Brain pericyte (primary cell): ENCODE results near the gene TP53BP1.
"Not testable (repeated sequence)": the region's sequence is repeated elsewhere in the genome, so short reads cannot be mapped to it uniquely, and the experiment has no call there.

ENCODE experiments used
- DNase-seq: peaks from one replicate; pipeline ENCODE4 v3.0.0-alpha.2; 2012; ENCODE audit warnings: low read depth, low spot score

Gene TP53BP1

DNA sequence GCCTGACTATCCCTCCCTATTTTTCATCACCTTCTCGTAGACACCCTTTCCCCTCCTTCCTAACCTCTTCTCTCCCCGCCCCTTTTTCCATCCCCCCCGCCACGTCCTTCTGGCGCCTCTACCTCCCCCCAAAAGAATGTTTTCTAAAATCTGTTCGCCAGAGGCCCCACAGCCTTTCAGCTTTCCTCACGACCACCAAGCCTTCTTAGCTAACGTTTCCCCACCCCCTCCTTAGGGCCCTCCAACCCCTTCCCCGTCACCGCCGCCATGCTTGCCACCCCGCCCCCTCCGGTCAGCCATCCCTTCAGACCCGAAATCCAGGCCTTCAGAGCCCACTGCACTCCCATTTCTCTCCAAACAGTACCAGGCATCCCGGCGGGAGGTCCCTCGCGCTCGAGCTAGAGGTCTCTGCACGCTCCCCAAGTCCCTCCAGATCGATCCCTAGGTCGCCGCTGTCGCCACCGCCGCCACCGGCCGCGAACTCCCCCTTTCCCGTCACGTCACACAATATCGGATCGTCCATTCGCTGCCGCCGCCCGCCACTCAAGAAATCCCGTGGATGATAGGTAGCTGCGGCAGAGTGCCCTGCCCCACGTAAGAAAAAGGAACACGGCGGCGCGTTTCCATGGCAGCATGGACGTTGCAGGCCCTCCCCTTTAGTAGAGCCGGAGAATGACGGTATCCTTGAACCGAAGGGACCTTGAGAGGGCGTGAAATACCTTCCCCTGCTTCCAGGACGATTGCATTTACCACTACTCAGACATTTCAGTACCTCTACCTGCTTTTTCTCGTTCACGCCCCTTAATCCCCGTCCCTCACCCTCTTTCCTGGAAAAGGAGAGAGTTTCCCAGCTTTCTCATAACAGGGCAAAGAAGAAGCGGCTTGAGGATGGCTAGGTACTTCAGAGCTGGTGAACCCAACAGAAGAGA is at the start of gene TP53BP1:
Gene TP53BP1, minus strand, starts transcription at position 484 of the 929 bp plus-strand sequence. Its CDS starts 113 bp downstream, at position 371.
- DNase-seq: peak; percentile 65

DNA sequence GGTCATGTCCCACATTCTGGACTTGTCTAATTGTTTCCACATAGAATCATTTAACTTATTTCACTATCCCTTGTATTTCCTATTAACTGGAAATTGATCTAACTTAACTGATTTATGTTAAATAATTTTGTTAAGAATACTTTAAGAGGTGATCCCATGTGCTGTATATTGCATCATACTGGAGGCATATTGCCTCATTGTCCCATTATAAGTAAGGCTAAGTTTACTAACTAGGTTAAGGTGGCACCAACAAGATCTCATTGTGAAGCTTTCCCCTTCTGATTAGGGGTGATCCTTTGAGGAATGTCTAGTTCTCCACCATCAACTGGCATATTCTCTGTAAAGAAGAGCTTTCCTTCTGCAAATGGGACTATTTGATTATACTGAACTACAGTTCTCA is 48.8 kb upstream of the TP53BP1 start:
- DNase-seq: no peak

DNA sequence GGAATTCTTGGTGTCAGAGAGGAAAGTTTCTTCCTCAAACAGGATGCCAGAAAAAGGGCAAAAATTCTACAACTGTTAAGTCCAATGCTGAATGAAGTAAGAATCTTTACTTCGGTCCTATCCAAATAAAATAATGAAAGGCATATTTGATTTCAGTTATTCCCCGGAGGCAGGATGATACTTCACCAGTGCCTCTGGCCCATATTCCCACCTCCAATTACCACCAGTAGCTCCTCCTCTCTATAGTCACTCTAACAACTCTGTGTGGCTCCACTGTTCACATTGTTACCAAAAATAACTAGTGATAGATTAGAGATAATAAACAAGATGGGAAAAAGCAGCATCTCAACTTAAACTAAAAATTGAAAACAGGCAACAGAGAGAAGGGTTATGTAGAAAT is 45.1 kb upstream of the TP53BP1 start:
- DNase-seq: no peak

GRCh38 chr15:43534897-43535296 is 41.9 kb upstream of the TP53BP1 start:
- no peak for DNase-seq

DNA sequence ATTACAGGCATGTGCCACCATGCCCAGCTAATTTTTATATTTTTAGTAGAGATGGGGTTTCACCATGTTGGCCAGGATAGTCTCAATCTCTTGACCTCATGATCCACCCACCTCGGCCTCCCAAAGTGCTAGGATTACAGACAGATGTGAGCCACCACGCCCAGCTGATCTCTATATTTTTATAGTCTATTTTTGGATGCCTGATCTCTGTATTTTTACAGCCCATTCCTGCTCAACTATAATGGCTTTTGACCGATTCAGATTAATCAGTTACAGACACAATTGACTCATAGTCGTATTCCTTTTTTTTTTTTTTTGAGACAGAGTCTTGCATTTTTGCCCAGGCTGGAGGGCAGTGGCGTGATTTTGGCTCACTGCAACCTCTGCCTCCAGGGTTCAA is 39.9 kb upstream of the TP53BP1 start:
- not testable (repeated sequence) for DNase-seq

DNA sequence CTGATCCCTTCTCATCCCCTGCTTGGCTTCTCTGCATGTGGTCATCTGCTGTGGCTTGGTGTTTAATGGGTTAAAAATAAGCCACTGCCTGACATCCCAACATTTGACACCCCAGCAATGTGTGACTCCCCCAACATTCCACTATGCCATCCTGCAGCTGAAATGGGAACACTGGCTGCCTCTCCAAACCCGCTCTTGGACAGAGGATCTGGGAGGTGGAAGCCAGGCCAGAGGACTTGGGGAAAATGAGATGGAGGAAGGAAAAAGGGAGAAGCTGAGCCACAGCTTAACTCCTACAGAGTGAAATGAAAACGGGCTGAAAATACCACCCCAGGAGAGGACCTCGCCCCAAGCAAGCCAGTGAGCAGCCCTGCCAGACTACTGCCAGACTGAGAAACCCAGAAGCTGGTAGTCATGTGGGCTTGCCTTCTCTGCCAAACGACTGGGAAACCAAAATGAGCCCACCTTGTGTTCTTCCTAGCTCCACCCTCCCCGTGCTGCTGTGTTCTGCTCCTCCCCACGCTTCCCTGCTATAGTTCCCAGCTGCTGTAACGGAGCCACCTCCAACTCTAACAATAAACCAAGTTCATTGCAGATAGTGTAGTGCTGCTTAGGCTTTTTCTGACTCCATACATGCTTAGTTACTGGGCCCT is 38.2 kb upstream of the TP53BP1 start:
- no peak for DNase-seq

DNA sequence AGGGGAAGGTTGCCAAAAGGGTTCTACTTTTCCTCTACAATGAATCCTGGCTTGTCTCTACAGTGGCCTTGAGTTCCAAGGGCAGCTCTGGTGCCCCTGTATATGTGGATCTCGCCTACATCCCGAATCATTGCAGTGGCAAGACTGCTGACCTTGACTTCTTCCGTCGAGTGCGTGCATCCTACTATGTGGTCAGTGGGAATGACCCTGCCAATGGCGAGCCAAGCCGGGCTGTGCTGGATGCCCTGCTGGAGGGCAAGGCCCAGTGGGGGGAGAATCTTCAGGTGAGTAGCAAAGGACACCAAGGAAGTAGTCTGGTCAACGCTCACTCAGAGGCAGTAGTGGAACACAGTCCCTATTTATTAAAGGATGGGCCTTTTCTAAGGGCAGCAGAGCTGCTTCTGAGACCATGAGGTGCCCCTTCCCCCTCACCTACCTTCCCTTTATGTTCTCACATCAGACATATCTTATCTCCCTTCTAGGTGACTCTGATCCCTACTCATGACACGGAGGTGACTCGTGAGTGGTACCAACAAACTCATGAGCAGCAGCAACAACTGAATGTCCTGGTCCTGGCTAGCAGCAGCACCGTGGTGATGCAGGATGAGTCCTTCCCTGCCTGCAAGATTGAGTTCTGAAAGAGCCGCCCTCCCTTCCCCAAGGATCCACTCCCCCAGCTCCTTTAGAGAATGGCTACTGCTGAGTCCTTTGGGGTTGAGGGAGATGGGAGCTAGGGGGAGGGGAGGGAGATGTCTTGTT is 36.8 kb upstream of the TP53BP1 start:
- no peak for DNase-seq

DNA sequence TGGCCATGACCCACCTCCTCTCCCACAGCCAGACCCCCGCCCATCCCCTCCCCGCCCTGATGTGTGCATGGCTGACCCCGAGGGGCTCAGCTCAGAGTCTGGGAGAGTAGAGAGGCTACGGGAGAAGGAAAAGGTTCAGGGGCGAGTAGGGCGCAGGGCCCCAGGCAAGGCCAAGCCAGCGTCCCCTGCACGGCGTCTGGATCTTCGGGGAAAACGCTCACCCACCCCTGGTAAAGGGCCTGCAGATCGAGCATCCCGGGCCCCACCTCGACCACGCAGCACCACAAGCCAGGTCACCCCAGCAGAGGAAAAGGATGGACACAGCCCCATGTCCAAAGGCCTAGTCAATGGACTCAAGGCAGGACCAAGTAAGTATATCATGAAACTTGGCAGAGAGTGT is 36.2 kb upstream of the TP53BP1 start:
- no peak for DNase-seq

DNA sequence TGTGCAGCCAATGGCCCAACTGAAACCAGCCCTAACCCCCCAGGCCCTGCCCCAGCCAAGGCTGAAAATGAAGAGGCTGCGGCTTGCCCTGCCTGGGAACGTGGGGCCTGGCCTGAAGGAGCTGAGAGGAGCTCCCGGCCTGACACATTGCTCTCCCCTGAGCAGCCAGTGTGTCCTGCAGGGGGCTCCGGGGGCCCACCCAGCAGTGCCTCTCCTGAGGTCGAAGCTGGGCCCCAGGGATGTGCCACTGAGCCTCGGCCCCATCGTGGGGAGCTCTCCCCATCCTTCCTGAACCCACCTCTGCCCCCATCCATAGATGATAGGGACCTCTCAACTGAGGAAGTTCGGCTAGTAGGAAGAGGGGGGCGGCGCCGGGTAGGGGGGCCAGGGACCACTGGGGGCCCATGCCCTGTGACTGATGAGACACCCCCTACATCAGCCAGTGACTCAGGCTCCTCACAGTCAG is 35.6 kb upstream of the TP53BP1 start:
- no peak for DNase-seq

GRCh38 chr15:43527802-43528541 is 35.0 kb upstream of the TP53BP1 start:
- no peak for DNase-seq

DNA sequence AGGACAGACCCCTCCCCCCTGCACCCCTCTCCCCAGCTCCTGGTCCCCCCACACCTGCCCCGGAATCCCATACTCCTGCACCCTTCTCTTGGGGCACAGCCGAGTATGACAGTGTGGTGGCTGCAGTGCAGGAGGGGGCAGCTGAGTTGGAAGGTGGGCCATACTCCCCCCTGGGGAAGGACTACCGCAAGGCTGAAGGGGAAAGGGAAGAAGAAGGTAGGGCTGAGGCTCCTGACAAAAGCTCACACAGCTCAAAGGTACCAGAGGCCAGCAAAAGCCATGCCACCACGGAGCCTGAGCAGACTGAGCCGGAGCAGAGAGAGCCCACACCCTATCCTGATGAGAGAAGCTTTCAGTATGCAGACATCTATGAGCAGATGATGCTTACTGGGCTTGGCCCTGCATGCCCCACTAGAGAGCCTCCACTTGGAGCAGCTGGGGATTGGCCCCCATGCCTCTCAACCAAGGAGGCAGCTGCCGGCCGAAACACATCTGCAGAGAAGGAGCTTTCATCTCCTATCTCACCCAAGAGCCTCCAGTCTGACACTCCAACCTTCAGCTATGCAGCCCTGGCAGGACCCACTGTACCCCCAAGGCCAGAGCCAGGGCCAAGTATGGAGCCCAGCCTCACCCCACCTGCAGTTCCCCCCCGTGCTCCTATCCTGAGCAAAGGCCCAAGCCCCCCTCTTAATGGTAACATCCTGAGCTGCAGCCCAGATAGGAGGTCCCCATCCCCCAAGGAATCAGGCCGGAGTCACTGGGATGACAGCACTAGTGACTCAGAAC is 34.3 kb upstream of the TP53BP1 start:
- DNase-seq: no peak

DNA sequence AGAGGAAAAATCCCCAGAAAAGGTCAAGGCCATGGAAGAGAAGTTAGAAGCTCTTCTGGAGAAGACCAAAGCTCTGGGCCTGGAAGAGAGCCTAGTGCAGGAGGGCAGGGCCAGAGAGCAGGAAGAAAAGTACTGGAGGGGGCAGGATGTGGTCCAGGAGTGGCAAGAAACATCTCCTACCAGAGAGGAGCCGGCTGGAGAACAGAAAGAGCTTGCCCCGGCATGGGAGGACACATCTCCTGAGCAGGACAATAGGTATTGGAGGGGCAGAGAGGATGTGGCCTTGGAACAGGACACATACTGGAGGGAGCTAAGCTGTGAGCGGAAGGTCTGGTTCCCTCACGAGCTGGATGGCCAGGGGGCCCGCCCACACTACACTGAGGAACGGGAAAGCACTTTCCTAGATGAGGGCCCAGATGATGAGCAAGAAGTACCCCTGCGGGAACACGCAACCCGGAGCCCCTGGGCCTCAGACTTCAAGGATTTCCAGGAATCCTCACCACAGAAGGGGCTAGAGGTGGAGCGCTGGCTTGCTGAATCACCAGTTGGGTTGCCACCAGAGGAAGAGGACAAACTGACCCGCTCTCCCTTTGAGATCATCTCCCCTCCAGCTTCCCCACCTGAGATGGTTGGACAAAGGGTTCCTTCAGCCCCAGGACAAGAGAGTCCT is 33.4 kb upstream of the TP53BP1 start:
- no peak for DNase-seq

GRCh38 chr15:43525131-43525530 is 32.2 kb upstream of the TP53BP1 start:
- no peak for DNase-seq

DNA sequence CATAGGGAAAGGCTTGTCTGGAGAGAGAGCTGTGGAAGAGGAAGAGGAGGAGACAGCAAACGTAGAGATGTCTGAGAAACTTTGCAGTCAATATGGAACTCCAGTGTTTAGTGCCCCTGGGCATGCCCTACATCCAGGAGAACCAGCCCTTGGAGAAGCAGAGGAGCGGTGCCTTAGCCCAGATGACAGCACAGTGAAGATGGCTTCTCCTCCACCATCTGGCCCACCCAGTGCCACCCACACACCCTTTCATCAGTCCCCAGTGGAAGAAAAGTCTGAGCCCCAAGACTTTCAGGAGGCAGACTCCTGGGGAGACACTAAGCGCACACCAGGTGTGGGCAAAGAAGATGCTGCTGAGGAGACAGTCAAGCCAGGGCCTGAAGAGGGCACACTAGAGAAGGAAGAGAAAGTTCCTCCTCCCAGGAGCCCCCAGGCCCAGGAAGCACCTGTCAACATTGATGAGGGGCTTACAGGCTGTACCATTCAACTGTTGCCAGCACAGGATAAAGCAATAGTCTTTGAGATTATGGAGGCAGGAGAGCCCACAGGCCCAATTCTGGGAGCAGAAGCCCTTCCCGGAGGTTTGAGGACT is 31.4 kb upstream of the TP53BP1 start:
- DNase-seq: no peak

DNA sequence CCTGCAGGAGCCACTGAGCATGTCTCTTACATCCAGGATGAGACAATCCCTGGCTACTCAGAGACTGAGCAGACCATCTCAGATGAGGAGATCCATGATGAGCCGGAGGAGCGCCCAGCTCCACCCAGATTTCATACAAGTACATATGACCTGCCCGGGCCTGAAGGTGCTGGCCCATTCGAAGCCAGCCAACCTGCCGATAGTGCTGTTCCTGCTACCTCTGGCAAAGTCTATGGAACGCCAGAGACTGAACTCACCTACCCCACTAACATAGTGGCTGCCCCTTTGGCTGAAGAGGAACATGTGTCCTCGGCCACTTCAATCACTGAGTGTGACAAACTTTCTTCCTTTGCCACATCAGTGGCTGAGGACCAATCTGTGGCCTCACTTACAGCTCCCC is 30.7 kb upstream of the TP53BP1 start:
- no peak for DNase-seq

- DNase-seq: no peak
These were observed 29.3 kb upstream of the TP53BP1 start for GRCh38 chr15:43522247-43522646.

DNA sequence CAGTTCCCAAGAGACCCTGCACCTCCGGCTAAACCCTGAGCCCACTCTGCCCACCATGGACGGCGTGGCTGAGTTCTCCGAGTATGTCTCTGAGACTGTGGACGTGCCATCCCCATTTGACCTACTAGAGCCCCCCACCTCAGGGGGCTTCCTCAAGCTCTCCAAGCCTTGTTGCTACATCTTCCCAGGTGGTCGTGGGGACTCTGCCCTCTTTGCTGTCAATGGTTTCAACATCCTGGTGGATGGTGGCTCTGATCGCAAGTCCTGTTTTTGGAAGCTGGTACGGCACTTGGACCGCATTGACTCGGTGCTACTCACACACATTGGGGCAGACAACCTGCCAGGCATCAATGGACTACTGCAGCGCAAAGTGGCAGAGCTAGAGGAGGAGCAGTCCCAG is 28.5 kb upstream of the TP53BP1 start:
- no peak for DNase-seq

DNA sequence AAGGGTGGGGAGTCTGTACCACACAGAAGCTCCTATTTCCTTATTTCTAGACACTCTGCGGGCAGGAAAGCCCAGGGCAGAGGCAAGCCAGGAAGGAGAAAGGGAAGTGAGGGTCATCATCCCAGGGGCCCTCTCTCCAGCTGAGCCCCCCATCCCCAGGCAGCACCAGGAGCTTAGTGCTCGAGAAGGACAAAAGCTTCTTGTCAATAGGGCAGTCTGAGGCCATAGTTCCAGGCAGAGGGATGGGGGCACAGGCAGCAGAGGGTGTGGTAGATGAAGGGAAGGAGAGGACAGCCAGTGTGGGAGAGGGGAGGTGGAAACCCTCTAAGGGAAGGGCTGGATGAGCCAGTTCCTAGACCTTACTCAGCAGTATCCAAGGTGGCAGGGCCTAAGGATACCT is 27.2 kb upstream of the TP53BP1 start:
- DNase-seq: no peak

DNA sequence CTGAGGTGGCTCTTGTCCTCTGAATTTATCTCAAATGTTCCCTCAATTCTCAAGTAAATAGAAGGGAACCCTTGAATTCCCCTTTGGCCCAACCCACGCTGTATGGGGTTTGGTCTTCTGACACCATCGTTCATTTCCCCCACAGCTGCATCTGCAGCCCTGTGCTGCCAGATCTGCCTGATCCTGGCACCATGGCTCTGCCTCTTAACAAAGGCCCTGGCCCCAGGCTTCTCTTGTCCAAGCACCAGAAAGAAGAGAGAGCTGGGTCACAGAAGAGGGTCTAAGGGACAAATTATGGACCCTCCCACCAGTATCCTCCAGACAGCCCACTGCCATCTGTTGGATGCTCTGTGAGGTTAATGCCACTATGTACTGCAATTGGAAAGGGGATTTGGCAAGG is 26.2 kb upstream of the TP53BP1 start:
- no peak for DNase-seq
